ENCODE data around the gene COL4A2.

Gene COL4A2

DNA sequence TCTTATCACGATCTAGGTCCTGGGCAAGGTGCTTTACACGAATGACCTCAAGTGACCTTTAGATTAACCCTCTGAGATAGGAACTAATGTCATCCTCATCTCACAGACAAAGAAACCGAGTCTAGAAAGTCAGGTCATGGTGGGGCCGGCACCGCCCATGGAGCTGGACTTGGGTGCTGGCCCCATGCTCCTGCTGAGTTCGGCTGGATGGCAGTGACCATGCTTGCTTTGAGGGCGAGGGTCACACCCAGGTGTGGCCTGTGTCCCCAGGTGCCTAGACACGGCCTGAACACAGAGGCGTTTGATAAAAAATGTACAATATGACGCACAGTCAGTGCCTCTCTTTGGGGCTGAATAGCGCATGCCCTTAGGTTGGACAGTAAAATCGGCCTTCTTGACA, 26.8 kb downstream of the COL4A2 start:
- no peak overlapping the region for H3K4me3 ChIP-seq (ENCODE audit: low read length, poor library complexity, severe bottlenecking)
- no peaks in the 10 kb centered on the region for H3K27me3 ChIP-seq (ENCODE audit: insufficient read depth, low read length, poor library complexity, severe bottlenecking)
- no peaks in the 10 kb centered on the region for H3K9me3 ChIP-seq (ENCODE audit: insufficient read depth, low read depth, low read length)
- H3K9me2 ChIP-seq (replicated peaks; ENCODE audit: low read depth, low read length): no peaks in the 10 kb centered on the region
- no peaks in the 10 kb centered on the region for H3K36me3 ChIP-seq (ENCODE audit: insufficient read depth, low read length)
- no peak overlapping the region for H2AFZ ChIP-seq (ENCODE audit: low read length)
- no peaks in the 10 kb centered on the region for H3F3A ChIP-seq (ENCODE audit: low read depth)
- no peak overlapping the region for H3K9ac ChIP-seq (ENCODE audit: low read depth, low read length, poor library complexity, severe bottlenecking)
- TF ChIP-seq, protein P1, sequence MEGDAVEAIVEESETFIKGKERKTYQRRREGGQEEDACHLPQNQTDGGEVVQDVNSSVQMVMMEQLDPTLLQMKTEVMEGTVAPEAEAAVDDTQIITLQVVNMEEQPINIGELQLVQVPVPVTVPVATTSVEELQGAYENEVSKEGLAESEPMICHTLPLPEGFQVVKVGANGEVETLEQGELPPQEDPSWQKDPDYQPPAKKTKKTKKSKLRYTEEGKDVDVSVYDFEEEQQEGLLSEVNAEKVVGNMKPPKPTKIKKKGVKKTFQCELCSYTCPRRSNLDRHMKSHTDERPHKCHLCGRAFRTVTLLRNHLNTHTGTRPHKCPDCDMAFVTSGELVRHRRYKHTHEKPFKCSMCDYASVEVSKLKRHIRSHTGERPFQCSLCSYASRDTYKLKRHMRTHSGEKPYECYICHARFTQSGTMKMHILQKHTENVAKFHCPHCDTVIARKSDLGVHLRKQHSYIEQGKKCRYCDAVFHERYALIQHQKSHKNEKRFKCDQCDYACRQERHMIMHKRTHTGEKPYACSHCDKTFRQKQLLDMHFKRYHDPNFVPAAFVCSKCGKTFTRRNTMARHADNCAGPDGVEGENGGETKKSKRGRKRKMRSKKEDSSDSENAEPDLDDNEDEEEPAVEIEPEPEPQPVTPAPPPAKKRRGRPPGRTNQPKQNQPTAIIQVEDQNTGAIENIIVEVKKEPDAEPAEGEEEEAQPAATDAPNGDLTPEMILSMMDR (conservative IDR thresholded peaks at IDR 0.05; ENCODE audit: low read length): no peak
- TF ChIP-seq EZH2phosphoT487 (IDR thresholded peaks at IDR 0.05; ENCODE audit: borderline replicate concordance): no peak
- H4K20me1 ChIP-seq (ENCODE audit: insufficient read depth, low read length, poor library complexity, severe bottlenecking): no peaks in the 10 kb centered on the region
- no peaks in the 10 kb centered on the region for H3K79me2 ChIP-seq (ENCODE audit: insufficient read depth, low read length)
- no peaks in the 10 kb centered on the region for H3K4me1 ChIP-seq (ENCODE audit: insufficient read depth, low read length, poor library complexity, severe bottlenecking)
- H3K4me2 ChIP-seq (ENCODE audit: low read depth, low read length, poor library complexity, severe bottlenecking): no peak overlapping the region

DNA sequence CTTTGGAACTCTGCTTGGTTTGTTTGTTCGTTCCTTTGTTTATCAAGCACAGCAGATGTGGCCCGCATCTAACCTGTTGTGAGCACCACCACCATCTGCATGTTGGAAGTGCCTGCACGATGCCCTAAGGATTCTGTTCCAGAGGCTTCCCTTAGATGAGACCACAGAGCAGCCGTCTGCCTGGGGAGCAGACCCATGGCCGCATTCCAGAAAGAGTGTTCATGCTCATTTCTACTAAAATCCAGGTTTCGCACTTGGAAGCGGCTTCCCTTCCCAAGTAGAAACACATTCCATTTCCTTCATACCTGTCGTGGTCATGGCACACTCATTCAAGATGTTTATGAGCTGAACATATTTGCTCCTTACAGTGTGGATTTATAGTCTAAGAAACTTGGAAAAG, 27.2 kb downstream of the COL4A2 start:
- no peak overlapping the region for H3K4me3 ChIP-seq (ENCODE audit: low read length, poor library complexity, severe bottlenecking)
- no peaks in the 10 kb centered on the region for H4K20me1 ChIP-seq (ENCODE audit: insufficient read depth, low read length, poor library complexity, severe bottlenecking)

DNA sequence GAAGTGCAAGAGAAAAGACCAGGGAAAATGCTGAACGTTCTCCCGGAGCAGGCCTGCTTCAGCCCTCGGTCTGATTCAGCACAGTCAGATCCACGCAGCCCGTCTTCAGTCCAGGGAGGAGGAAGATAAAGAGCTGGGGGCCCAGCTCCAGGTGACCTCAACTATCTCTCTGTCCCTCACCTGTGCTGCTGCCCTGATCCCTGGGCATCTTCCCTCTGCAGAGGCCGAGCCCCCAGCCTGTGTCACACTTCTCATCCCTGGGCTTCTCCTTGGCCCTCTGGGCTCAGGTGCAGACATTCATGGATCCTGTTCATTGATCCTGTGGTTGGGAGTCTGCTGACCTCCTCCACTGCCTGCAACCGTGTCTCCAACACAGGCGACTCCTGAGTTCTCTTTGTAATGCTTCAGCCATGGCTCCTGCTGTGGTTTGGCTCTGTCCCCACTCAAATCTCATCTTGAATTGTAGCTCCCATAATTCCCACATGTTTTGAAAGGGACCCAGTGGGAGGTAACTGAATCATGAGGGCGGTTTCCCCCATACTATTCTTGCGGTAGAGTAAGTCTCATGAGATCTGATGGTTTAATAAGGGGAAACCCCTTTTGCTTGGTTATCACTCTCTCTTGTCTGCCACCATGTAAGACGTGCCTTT, 27.9 kb downstream of the COL4A2 start:
- Histone ChIP-seq H3F3A (ENCODE audit: low read depth) (no peaks in the 10 kb centered on the region), H3K36me3 (ENCODE audit: insufficient read depth, low read length) (no peaks in the 10 kb centered on the region), H3K9me3 (ENCODE audit: insufficient read depth, low read depth, low read length) (no peaks in the 10 kb centered on the region), H3K9me2 (replicated peaks; ENCODE audit: low read depth, low read length) (no peaks in the 10 kb centered on the region), H3K27me3 (ENCODE audit: insufficient read depth, low read length, poor library complexity, severe bottlenecking) (no peaks in the 10 kb centered on the region), H4K20me1 (ENCODE audit: insufficient read depth, low read length, poor library complexity, severe bottlenecking) (no peaks in the 10 kb centered on the region), H3K9ac (ENCODE audit: low read depth, low read length, poor library complexity, severe bottlenecking) (no peak overlapping the region), H3K4me2 (ENCODE audit: low read depth, low read length, poor library complexity, severe bottlenecking) (no peak overlapping the region), H3K4me1 (ENCODE audit: insufficient read depth, low read length, poor library complexity, severe bottlenecking) (no peaks in the 10 kb centered on the region), H3K4me3 (ENCODE audit: low read length, poor library complexity, severe bottlenecking) (no peak overlapping the region), H2AFZ (ENCODE audit: low read length) (no peak overlapping the region), H3K79me2 (ENCODE audit: insufficient read depth, low read length) (no peaks in the 10 kb centered on the region)
- no peak for TF ChIP-seq EZH2phosphoT487 (IDR thresholded peaks at IDR 0.05; ENCODE audit: borderline replicate concordance)
- TF ChIP-seq, protein P1 (conservative IDR thresholded peaks at IDR 0.05; ENCODE audit: low read length): no peak

More for the DNA sequence above, 27.2 kb downstream of the COL4A2 start:
- no peaks in the 10 kb centered on the region for H3K4me1 ChIP-seq (ENCODE audit: insufficient read depth, low read length, poor library complexity, severe bottlenecking)
- no peaks in the 10 kb centered on the region for H3K36me3 ChIP-seq (ENCODE audit: insufficient read depth, low read length)
- TF ChIP-seq EZH2phosphoT487 (IDR thresholded peaks at IDR 0.05; ENCODE audit: borderline replicate concordance): no peak
- TF ChIP-seq, protein P1 (conservative IDR thresholded peaks at IDR 0.05; ENCODE audit: low read length): no peak
- H3K79me2 ChIP-seq (ENCODE audit: insufficient read depth, low read length): no peaks in the 10 kb centered on the region
- no peak overlapping the region for H2AFZ ChIP-seq (ENCODE audit: low read length)
- no peaks in the 10 kb centered on the region for H3K27me3 ChIP-seq (ENCODE audit: insufficient read depth, low read length, poor library complexity, severe bottlenecking)
- H3F3A ChIP-seq (ENCODE audit: low read depth): no peaks in the 10 kb centered on the region
- no peak overlapping the region for H3K9ac ChIP-seq (ENCODE audit: low read depth, low read length, poor library complexity, severe bottlenecking)
- no peak overlapping the region for H3K4me2 ChIP-seq (ENCODE audit: low read depth, low read length, poor library complexity, severe bottlenecking)
- H3K9me3 ChIP-seq (ENCODE audit: insufficient read depth, low read depth, low read length): no peaks in the 10 kb centered on the region
- H3K9me2 ChIP-seq (replicated peaks; ENCODE audit: low read depth, low read length): no peaks in the 10 kb centered on the region
